GM21529 (cell line): ENCODE measurements around the gene TBC1D22A.
"Not testable (repeated sequence)": the region's sequence is repeated elsewhere in the genome, so short reads cannot be mapped to it uniquely, and the experiment has no call there.

Experiments
- ATAC-seq: cut with Tn5 transposase; IDR thresholded peaks from one replicate; pipeline ENCODE4 v1.9.1; 2021; ENCODE audit not compliant: unreplicated experiment

TBC1D22A gene

DNA sequence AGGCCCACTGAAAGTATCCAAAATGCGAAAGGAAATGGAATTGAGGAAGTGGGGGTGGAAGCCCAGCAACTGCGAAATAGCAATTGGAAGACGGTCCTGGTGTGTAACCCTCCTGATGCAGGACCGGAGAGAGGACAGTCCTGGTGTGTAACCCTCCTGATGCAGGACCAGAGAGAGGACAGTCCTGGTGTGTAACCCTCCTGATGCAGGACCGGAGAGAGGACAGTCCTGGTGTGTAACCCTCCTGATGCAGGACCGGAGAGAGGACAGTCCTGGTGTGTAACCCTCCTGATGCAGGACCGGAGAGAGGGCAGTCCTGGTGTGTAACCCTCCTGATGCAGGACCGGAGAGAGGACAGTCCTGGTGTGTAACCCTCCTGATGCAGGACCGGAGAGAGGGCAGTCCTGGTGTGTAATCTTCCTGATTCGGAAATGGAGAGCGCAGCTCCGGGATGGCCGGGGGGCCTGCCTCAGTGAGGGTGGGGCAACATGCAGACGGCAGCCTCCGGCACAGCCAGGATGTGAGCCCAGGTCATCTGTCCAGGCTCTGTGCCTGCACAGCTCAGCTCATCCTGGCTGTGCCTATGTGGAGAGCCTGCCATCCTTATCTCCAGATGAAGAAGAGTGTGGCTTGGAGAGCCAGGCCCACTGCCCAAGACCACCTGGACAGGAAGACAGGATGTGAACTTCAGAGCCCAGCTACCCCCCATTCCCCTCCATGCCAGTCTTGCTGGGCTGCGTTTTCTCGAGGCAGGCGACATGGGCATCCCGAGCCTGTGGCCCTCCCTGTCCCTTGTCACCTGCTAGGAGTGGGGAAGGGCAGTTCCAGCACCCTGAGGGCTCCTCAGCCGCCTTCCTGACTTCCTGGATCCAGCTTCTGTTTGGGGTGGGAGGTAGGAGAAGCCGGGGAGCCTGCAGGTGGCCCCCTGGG, 408.3 kb downstream of the TBC1D22A start:
- not testable (repeated sequence) for ATAC-seq

DNA sequence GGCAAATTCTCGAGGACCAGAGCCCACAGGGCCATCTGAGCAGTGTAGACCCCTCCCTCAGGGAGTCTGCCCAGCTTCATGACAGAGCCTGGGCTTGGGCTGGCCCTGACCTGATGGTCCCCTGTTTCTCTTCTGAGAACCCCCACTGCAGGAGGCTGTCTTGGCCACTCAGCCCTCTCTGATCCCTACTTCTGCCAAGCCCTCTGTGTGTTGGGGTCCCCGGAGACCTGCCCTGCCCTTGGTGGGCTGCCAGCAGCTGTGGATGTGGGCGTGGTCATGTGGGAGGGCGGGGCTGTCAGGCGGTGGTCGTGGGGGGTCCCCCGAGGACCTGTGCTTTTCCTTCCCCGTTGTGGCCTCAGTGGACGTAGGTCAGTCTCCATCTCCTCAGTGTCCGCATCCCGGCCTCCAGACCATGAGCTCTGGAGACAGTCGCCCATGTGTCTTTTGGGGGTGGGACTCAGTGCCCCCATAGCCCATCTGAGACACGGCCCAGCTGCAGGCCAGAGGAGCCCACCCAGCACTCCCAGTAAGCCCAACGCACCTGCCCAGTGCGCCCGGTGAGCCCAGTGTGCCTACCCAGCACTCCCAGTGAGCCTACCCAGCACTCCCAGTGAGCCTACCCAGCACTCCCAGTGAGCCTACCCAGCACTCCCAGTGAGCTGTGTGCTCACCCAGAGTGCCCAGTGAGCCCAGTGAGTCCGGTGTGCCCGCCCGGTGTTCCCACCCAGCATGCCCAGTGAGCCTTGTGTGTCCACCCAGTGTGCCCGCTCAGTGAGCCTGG, 409.2 kb downstream of the TBC1D22A start:
- no peak for ATAC-seq

- ATAC-seq = no peak
Measured at GRCh38 chr22:47172771-47173534, 410.5 kb downstream of the TBC1D22A start.

DNA sequence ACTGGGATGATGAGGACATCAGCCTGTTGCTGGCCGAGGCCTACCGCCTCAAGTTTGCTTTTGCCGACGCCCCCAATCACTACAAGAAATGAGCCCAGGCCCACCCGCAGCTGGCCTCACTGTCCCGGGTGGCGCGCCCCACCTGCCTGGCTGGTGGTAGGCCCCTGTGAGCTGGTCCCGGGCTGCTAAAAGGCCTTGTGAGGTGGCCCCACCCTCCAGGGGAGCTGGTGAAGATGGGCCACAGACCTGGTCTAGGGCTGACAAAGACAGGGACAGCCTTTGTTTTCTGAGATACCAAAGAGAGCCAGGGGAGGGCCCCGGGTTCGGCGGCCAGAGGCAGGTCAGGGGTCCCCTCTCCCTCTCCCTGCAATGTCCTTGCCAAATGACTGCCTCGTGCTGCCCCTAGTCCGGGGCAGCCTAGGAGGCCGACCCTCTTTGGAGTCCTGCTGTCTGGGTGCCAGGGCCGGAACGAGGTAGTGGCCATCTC, 411.1 kb downstream of the TBC1D22A start:
- no peak for ATAC-seq

- no peak for ATAC-seq
Measured at GRCh38 chr22:47174096-47174495, 411.6 kb downstream of the TBC1D22A start.

- no peak for ATAC-seq
Measured at GRCh38 chr22:47174671-47175112, 412.2 kb downstream of the TBC1D22A start.

DNA sequence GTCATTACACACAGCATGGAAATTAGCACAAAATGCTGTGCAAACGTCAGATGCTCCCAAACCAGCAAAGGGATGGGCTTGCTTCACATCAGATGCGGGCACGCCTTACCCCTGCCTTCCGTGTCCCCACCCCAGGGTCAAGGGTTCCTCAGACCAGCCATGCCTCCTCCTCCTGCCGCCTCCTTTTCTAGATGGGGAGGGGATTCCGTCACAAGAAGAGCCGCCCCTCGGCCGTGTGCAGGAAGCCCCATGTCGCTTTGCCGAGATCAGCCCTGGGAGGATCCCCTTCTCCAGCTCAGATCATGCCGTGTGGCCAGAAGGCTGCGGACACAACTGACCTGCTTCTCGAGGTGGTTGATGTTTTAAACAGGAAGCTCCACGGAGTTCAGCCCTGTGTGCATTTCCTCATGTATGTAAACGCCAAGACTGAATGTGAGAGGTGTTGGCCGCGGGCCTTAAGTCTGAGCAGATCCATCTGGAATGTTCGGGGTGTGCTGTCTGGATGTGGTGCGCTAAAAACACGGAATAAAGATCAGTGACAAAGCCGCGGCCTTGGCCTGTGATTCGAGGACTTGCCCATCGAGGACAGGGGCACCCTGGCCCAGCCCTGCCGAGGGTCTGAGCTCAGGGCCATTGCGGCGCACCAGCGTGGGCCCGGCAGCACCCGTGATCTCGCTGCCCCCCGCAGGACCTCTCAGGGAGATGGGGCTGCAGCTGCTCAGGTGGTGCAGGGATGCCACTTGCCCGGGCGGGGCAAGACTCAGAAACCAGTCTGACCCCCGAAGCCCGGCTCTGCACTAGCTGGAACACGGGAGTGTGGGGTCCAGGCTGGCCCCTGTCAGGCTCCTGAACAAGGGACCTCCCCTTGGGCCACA, 412.9 kb downstream of the TBC1D22A start:
- ATAC-seq = no peak

DNA sequence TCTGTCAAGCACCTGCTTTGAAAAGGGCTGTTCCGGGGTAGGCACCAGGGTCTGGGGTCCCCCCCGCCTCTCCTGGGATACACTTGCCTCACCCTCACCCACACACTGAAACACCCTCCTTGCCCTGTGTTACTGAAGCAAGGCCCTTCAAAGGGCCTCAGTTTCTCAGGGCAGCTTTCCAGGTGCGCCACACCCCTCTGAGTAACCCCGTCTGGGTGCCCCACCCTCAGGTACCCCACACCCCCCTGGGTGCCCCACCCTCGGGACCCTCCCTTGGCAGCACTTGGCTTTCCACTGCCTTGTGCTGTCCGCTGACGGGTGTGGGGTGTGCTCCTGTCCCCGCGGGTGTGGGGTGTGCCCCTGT, 413.6 kb downstream of the TBC1D22A start:
- no peak for ATAC-seq

DNA sequence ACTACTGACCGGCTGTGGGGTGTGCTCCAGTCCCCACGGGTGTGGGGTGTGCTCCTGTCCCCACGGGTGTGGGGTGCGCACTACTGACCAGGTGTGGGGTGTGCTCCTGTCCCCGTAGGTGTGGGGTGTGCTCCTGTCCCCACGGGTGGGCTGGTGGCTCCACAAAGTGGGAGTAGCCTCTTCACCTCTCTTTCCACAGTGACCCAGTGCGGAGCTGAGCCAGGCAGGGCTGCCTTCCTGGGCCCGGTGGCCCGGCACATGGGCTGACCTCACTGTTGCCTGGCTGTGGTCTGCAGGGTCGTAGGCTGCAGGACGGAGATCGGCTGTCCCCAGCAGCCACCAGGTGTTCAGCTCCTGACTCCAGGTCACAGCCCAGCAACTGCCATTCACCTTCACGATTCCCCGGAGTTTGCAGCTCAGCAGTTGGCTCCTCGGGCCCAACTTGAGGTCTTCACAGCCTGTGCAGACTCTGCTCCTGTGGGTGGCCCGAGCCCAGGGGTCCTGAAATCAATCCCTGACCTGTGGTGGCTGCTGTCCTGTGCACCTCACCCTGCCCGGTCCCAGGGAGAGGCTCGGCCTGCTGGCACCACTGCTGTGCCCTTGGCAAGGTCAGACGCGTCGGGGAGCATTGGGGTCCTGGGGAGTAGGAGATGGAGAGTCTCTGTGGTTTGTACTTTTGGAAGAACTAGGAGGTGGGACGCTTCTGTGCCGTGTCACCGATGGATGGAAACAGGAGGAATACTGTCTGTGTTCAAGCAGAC, 414.3 kb downstream of the TBC1D22A start:
- no peak for ATAC-seq

DNA sequence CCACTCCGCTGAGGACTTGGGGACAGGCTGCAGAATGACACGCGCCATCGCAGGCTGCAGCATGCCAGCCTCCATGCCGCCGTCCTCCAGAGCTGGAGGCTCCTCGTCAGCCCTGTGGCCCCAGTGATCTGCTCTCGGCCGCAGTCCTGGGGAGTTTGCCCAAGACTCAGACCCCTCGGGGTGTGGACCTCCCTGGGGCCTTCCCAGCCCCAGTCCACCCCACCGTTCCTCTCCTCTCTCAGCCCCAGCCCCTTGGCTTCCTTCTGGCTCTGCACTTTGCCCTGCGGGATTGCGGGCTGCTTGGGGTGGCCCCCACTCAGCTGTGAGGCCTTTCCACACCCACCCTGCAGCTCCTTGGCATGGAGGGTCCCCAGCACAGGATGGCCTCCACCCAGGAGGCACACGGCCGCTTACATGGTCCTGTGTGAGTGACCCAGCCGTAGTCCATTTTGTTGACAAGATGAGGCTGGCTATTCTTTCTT, 414.9 kb downstream of the TBC1D22A start:
- ATAC-seq = no peak

GRCh38 chr22:47178339-47178738, 415.9 kb downstream of the TBC1D22A start:
- ATAC-seq = no peak

DNA sequence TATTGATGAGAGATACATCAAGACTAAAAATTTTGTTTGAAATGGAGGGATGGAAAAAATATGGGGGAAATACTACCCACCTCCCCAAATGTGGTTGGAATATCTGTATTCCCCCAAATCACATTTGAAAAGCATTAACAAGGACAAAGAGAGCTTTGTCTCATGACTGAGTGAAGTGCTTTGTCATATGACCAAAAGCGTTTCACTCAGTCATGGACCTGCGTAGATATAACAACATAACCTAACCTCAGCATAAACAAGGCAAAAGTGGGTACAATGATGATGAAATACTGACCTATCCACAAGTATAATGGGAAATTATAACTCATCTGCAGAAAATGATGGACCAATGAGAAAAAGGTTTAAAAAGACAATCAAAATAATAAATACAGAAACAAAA, 418.3 kb downstream of the TBC1D22A start:
- no peak for ATAC-seq

DNA sequence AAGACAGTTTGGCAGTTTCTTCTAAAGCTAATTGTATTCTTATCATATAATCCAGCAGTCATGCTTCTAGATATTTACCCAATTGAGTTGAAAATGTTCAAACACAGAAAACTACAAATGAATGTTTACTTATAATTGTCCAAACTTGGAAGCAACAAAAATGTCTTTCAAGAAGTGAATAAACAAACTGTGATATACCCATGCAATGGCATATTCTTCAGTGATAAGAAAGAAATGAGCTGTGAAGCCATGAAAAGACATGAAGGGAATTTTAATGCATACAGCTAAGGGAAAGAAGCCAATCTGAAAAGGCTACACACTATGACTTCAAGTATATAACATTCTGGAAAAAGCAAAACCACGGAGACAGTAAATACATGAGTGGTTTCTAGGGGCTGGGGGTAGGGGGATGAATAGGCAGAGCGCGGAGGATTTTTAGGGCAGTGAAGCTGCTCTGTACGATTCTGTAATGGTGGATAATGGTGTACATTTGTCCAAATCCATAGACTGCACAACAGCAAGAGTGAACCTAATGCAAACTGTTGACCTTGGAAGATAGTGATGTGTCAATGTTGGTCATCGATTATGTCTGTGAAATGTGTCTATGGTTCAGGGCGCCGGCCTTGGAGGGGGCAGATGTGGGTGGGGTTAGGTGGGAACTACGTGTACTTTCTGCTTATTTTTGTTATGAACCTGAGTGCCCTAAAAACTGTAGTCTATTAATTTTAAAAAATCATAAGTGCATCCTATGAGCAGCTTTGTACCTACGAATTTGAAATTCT, 424.9 kb downstream of the TBC1D22A start:
- no peak for ATAC-seq

- no peak for ATAC-seq
Measured at GRCh38 chr22:47188261-47189055, 426.0 kb downstream of the TBC1D22A start.

GRCh38 chr22:47189056-47189916, 426.8 kb downstream of the TBC1D22A start:
- no peak for ATAC-seq

DNA sequence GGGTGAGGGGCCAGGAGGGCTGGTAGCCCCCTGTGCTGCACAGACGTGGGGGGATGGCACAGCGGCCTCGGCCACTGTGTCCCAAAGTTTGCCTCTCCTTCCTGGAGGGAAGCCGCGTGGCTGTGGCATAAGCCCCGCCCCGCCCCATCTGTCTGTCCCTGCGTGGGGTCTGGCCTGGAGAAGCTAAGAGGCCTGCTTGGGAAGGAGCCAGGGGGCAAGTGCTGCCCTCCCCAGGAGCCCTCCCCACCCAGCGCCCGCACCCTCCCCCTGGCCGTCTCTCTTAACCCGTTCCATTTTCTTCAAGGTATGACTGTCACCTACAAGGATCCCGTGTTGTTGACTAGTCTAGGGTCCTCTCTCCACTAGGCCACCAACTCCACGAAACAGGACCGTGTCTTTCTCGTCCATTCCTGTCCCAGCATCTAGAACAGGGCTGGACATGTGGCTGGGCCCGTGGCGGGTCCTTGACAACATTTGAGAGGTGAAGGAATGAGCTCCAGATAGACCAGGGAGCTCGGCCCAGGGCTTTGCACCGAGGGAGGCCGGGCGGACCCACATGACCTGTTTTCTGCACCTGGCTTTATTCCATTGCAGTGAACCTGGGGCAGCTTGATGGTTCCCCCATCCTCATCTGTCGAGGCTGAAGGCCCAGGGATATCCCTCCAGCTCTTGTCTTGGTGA, 428.0 kb downstream of the TBC1D22A start:
- no peak for ATAC-seq
